T-helper 1 cell treated with Interleukin-12 subunit alpha and Interleukin-12 subunit beta and Interleukin-4 antibody, amounts not matched to agents 30 μg/mL and 1 μg/mL, for 36 hours (primary cell): Measurements from ENCODE around the gene MDM4.
"Not testable (repeated sequence)": the region's sequence is repeated elsewhere in the genome, so short reads cannot be mapped to it uniquely, and the experiment has no call there.

ENCODE experiments used
- H3K27ac Mint-ChIP-seq: one replicate; pipeline ENCODE4 v1.8.0; 2021; ENCODE audit warnings: mild to moderate bottlenecking, mixed read lengths
- H3K27me3 Mint-ChIP-seq: one replicate; pipeline ENCODE4 v1.8.0; 2021; ENCODE audit warnings: low read depth, mixed read lengths
- H3K36me3 Mint-ChIP-seq: one replicate; pipeline ENCODE4 v1.8.0; 2021; ENCODE audit warnings: low read depth, mixed read lengths
- H3K4me1 Mint-ChIP-seq: one replicate; pipeline ENCODE4 v1.8.0; 2021; ENCODE audit warnings: low read depth, mixed read lengths
- H3K4me3 Mint-ChIP-seq: one replicate; pipeline ENCODE4 v1.8.0; 2021; ENCODE audit warnings: mild to moderate bottlenecking, moderate library complexity, mixed read lengths
- H3K9me3 Mint-ChIP-seq: one replicate; pipeline ENCODE4 v1.8.0; 2021; ENCODE audit warnings: mixed read lengths

Gene MDM4

DNA sequence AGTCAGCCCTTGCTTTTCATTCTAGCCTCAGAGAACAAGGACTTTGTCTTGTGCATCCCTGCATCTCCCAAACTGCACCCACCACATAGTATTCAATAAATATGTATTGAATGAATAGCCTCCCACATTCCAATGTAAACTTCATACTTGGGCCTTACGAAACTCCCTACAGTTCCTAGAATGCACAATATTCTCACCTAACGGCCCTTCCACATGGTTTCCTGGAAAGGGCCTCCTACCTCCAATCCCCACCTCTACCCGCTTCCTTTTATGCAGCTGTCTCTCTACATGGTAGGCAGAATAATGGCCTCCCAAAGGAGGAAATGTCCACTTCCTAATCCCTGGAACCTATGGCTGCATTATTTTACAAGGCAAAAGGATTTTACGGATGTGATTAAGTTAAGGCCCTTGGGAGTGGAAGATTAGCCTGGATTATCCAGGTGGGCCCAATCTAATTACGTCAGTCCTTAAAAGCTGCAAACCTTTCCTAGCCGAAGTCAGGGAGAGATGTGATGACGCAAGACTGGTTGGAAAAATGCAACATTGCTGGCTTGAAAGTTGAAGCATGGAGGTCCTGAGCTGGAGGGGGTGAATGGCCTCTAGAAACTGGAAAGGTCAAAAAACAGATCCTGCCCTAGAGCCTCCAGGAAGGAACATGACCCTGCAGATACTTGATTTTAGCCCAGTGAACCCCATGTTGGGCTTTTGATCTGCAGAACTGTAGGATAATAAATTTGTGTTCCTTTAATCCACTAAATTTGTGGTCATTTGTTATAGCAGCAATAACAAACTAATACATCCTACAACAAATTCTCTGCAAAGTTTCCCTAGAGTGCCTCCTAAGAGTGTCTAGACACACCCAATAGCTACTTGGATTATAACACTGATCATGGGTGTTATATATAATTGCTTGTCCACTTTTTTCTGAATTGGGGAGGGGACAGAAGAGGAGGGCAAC lies 16.4 kb upstream of the MDM4 start:
- Mint-ChIP-seq H3K27me3 (no peaks in the 10 kb centered on the region), H3K27ac (no peak overlapping the region), H3K36me3 (no peaks in the 10 kb centered on the region), H3K4me1 (peaks cover 30% of the 10 kb centered on the region), H3K4me3 (no peak overlapping the region), H3K9me3 (no peaks in the 10 kb centered on the region)

DNA sequence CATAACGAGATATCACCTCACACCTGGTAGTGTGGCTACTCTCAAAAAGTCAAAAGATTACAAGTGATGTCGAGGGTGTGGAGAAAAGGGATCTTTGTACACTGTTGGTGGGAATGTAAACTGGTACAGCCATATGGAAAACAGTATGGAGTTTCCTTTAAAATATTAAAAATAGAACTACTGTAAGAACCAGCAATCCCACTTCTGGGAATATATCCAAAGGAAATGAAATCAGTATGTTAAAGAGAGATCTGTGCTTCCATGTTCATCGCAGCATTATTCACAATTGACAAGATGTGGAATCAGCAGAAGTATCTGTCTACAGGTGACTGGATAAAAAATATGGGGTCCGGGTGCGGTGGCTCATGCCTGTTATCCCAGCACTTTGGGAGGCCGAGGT lies 14.0 kb upstream of the MDM4 start:
- H3K36me3 Mint-ChIP-seq, result peaks cover 2% of the 10 kb centered on the region
- H3K9me3 Mint-ChIP-seq, result no peaks in the 10 kb centered on the region
- H3K27me3 Mint-ChIP-seq, result peaks cover 10% of the 10 kb centered on the region
- H3K27ac Mint-ChIP-seq, result no peak overlapping the region
- H3K4me1 Mint-ChIP-seq, result peaks cover 30% of the 10 kb centered on the region
- no peak overlapping the region for H3K4me3 Mint-ChIP-seq

DNA sequence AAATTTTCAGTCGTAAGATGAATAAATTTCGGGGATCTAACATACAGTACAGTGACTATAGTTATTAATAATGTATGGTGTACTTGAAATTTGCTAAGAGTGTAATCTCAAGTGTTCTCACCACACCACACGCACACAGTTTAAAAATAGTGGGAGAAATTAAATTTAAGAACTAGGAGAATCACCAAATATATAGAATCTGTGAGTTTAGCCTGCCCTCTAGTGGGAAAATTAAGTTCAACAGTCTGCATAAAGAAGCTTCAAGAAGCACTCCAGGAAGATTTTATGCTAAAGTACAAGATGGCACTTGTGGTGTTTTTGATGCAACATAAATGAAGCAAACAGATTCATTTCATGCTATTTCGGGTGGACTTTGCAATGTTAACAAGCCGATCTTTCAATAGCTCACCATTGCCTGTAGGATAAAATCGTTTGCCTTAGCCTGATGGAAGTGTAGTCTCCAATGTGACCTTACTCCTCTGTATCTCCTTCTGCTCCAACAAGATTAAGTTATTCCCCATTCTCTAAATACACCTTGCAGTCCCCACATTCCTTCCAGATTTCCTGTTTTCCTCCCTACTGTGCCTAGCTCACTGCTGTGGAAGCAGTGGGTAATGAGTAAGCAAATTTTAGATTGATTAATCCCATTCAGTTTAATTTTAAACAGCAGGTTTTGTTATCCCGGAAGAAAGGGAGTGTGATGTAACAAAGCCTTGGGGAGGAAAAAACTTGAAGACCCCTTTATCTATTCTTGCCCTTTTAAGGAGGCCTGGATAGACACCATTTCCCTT lies 12.9 kb upstream of the MDM4 start:
- H3K4me1 Mint-ChIP-seq, result peaks cover 36% of the 10 kb centered on the region
- peak overlapping the region; percentile 62 for H3K27ac Mint-ChIP-seq
- H3K4me3 Mint-ChIP-seq, result no peak overlapping the region
- peaks cover 10% of the 10 kb centered on the region for H3K27me3 Mint-ChIP-seq
- H3K36me3 Mint-ChIP-seq, result peaks cover 2% of the 10 kb centered on the region
- H3K9me3 Mint-ChIP-seq, result no peaks in the 10 kb centered on the region

DNA sequence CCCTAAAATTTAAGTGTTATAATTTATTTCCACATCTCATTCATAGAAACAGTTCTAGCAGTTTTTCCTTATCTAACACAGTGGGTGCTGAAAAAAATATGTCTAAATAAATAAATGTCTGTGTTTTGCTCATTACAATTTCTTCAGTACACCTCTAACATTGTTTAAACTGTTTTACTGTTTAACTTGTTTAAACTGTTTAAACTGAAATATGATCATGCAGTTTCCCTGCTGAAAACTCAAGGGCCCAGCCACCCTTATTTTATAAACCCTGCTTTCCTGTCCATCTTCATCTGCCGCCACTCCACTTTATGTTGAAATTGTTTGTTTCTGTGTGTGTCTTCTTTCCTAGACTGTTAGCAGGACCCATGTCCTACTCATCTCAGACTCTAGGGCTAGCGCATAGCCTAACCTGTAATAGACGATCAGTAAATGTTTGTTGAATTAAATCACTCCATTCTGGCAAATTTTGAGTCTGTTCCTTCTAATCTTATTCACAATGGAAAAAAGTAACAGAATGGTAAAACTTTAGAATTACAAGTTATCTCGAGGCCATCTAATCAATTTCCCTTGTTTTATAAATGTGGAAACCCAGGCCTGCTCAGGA lies 12.2 kb upstream of the MDM4 start:
- Mint-ChIP-seq H3K36me3 (peaks cover 2% of the 10 kb centered on the region), H3K27me3 (peaks cover 10% of the 10 kb centered on the region), H3K4me1 (peaks cover 31% of the 10 kb centered on the region), H3K9me3 (no peaks in the 10 kb centered on the region), H3K4me3 (no peak overlapping the region), H3K27ac (no peak overlapping the region)

DNA sequence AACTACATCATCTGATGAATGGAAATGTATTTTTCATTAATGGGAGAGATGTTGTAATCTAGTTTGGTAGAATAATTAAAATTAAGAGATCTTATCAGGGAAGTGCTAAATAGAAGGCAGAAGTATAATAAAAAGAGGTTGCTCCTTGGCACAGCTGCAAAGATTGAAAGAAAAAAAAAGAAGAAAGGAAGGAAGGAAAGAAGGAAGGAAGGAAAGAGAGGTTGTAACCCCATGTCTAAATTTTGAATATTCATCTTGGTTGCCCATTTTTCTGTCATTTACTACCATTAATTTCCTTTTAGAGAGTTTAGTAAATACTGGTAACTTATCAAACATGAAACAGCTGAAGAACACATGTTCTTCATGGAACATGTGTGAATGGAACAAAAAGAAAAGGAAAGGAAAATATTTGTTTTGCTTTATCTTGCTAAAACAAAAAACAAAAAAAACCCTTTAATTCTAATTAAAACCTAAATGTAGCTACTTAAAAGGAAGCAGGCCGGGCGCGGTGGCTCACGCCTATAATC lies 10.5 kb upstream of the MDM4 start:
- peak overlapping the region; percentile 97 for H3K27ac Mint-ChIP-seq
- H3K9me3 Mint-ChIP-seq, result no peaks in the 10 kb centered on the region
- H3K4me1 Mint-ChIP-seq, result peaks cover 25% of the 10 kb centered on the region
- H3K27me3 Mint-ChIP-seq, result peaks cover 10% of the 10 kb centered on the region
- peak overlapping the region; percentile 89 for H3K4me3 Mint-ChIP-seq
- H3K36me3 Mint-ChIP-seq, result peaks cover 2% of the 10 kb centered on the region

DNA sequence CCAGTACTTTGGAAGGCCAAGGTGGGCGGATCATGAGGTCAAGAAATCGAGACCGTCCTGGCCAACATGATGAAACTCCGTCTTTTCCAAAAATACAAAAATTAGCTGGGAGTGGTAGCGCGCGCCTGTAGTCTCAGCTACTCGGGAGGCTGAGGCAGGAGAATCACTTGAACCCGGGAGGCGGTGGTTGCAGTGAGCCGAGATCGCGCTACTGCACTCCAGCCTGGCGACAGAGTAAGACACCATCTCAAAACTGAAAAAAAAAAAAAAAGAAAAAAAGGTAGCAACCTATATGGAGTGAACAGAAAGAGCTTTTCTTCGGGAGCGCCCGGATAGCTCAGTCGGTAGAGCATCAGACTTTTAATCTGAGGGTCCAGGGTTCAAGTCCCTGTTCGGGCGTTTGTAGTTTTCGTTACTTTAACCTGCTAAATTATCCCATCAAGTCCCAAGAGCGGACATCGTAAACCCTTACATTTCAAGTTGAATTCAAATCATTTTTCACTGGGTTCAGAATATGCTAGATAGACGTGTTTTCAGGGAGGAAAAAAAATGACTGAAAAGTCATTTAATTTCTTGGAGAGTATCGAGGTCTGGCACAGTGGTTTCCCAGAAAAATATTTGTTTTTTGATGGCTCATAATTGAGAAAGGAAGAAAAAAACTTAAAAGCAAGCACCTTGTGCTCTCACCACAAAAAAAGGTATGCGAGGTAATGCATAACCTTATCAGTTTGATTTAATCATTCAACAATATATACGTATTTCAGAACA lies 9.8 kb upstream of the MDM4 start:
- peaks cover 31% of the 10 kb centered on the region for H3K4me1 Mint-ChIP-seq
- H3K27ac Mint-ChIP-seq, result peak overlapping the region; percentile 97
- H3K27me3 Mint-ChIP-seq, result peaks cover 10% of the 10 kb centered on the region
- H3K36me3 Mint-ChIP-seq, result peaks cover 7% of the 10 kb centered on the region
- H3K9me3 Mint-ChIP-seq, result no peaks in the 10 kb centered on the region
- H3K4me3 Mint-ChIP-seq, result peak overlapping the region; percentile 89

DNA sequence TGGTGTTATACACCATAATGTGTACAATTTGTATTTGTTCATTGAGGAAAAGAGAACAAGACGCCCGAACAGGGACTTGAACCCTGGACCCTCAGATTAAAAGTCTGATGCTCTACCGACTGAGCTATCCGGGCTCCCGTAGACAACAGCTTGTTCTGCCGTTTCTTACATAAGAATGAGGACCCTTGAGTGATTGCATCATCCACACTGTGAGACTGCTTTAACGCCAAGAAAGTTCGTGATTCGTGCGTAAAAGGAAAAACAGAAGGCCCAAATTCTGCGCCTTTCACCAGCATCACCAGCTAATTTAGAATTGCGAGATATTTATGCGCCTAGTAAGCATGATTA lies 9.3 kb upstream of the MDM4 start:
- Mint-ChIP-seq H3K9me3 (no peaks in the 10 kb centered on the region), H3K27me3 (peaks cover 10% of the 10 kb centered on the region), H3K27ac (peak overlapping the region; percentile 97), H3K4me3 (peak overlapping the region; percentile 89), H3K36me3 (peaks cover 8% of the 10 kb centered on the region), H3K4me1 (peaks cover 31% of the 10 kb centered on the region)

DNA sequence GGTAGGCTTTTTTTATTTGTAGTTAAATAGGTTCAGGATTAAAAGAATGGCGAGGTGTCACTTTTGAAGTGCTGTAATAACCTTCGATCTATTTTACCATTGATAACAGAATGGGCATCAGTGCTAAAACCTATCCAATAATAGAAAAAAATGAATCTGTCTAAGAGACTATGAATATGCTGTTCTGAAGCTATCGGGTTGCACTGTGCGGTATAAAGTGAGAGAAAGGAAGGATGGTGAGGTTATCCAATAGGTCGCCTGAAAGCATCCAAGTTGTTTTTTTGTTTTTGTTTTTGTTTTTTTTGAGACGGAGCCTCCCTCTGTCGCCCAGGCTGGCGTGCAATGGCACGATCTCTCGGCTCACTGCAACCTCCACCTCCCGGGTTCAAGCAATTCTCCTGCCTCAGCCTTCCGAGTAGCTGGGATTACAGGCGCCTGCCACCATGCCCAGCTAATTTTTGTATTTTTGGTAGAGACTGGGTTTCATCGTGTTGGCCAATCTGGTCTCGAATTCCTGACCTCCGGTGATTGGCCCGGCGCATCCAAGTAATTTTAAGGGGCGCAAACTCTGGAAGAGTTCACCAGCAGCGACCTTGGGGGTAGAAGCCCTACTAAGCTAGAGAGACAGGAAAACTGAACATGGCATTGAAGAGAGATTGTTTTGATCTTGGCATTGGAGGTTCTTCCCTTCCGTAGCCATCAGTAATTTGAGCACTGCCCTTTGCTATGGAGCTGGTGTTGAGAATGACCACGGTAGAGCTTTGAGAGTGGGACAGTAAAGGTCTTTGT lies 8.7 kb upstream of the MDM4 start:
- peak overlapping the region; percentile 97 for H3K27ac Mint-ChIP-seq
- H3K27me3 Mint-ChIP-seq, result peaks cover 10% of the 10 kb centered on the region
- H3K36me3 Mint-ChIP-seq, result peaks cover 8% of the 10 kb centered on the region
- H3K9me3 Mint-ChIP-seq, result no peaks in the 10 kb centered on the region
- H3K4me3 Mint-ChIP-seq, result peak overlapping the region; percentile 89
- H3K4me1 Mint-ChIP-seq, result peaks cover 32% of the 10 kb centered on the region

DNA sequence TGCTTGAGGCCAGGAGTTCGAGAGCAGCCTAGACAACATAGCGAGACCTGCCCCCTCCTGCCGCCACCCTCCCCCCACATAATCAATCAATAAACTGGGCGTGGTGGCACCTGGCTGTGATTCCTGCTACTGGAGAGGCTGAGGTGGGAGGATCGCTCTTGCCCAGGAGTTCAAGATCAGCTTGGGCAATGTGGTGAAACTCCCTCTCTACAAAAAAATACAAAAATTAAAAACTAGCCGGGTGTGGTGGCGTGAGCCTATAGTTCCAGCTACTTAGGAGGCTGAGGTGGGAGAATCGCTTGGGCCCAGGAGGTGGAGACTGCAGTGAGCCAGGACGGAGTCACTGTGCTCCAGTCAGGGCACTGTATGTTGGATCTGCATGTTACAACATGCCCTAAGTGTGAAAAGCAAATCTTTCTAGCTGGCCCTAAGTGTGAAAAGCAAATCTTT lies 7.0 kb upstream of the MDM4 start:
- no peaks in the 10 kb centered on the region for H3K9me3 Mint-ChIP-seq
- H3K27me3 Mint-ChIP-seq, result peaks cover 10% of the 10 kb centered on the region
- peaks cover 34% of the 10 kb centered on the region for H3K4me1 Mint-ChIP-seq
- H3K36me3 Mint-ChIP-seq, result peaks cover 10% of the 10 kb centered on the region
- H3K27ac Mint-ChIP-seq, result no peak overlapping the region
- H3K4me3 Mint-ChIP-seq, result no peak overlapping the region

DNA sequence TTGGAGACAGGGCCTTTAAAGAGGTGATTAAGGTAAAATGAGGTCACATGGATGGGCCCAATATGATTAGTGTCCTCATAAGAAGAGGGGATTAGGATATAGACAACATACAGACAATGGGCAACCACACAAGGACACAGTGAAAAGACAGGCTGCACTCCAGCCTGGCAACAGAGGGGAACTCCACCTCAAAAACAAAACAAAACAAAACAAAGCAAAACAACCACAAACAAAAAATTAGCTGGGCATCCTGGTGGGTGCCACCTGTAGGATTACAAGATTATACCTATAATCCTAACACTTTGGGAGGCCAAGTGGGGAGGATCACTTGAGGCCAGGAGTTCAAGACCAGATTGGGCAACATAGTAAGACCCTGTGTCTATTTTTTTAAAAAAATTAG lies 4.8 kb upstream of the MDM4 start:
- H3K27me3 Mint-ChIP-seq, result peaks cover 7% of the 10 kb centered on the region
- H3K4me3 Mint-ChIP-seq, result no peak overlapping the region
- H3K27ac Mint-ChIP-seq, result peak overlapping the region; percentile 72
- H3K9me3 Mint-ChIP-seq, result no peaks in the 10 kb centered on the region
- H3K4me1 Mint-ChIP-seq, result peaks cover 33% of the 10 kb centered on the region
- peaks cover 8% of the 10 kb centered on the region for H3K36me3 Mint-ChIP-seq

DNA sequence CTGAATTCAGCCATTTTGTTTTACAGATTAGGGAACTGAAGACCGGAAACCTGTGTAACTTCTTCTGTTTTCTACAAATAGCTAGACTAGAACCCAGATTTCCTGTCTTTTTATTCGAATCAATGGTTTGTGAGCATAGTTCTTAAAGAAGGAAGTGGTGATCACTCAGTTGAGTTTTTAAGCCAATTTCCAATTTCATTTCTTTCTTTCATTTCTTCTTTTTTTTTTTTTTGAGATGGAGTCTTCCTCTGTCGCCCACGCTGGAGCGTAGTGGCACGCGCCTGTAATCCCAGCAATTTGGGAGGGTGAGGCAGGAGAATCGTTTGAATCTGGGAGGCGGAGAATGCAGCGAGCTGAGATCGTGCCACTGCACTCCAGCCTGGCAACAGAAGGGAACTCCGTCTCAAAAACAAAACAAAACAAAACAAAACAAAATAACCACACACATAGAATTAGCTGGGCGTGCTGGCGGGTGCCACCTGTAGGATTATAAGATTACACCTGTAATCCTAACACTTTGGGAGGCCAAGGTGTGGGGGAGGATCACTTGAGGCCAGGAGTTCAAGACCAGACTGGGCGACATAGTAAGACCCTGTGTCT lies 3.0 kb upstream of the MDM4 start:
- Mint-ChIP-seq H3K4me3 (peak overlapping the region; percentile 91), H3K9me3 (no peaks in the 10 kb centered on the region), H3K36me3 (peaks cover 13% of the 10 kb centered on the region), H3K27ac (peak overlapping the region; percentile 100), H3K27me3 (no peaks in the 10 kb centered on the region), H3K4me1 (peaks cover 26% of the 10 kb centered on the region)

DNA sequence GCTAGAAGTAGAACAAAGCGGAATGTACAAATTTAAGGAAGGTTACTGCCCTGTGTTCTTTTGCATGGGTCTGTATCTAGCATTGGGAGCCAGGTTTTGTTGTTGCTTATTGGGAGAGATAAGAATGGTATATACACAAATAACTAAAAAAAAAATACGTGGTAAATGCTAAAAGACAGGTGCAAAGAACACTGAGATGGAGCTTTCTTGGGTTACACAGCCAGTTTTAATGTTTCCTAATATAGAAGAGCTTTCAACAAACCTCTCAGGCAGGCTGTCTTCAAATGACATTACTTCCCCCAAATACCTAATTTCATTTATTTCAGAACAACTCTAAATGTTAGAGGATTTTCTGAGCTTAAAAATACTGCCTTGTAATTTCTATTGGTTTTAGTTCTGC lies 1.4 kb upstream of the MDM4 start:
- Mint-ChIP-seq H3K9me3 (no peaks in the 10 kb centered on the region), H3K36me3 (peaks cover 26% of the 10 kb centered on the region), H3K27me3 (no peaks in the 10 kb centered on the region), H3K4me1 (peaks cover 42% of the 10 kb centered on the region), H3K4me3 (peak overlapping the region; percentile 11), H3K27ac (peak overlapping the region; percentile 60)

DNA sequence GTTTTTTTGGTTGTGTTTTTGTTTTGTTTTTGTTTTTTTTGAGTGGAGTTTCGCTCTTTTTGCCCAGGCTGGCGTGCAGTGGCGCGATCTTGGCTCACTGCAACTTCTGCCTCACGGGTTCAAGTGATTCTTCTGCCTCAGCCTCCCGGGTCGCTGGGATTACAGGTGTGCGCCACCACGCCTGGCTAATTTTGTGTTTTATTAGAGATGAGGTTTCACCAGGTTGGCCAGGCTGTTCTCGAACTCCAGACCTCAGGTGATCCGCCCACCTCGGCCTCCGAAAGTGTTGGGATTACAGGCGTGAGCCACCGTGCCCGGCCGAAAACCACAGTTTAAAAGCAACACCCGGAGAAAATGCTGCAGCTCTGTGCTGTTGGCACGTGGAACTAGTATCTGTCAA lies 1.2 kb downstream of the MDM4 start:
- Mint-ChIP-seq H3K4me1 (peaks cover 50% of the 10 kb centered on the region), H3K36me3 (peaks cover 32% of the 10 kb centered on the region)
- H3K9me3 Mint-ChIP-seq, H3K27ac Mint-ChIP-seq, H3K27me3 Mint-ChIP-seq, H3K4me3 Mint-ChIP-seq: not testable (repeated sequence)
